CD4-positive, alpha-beta T cell (primary cell): ENCODE data around the gene GALNT2. TPM values are rescaled to one million over a fixed set of nuclear protein-coding genes. Genes with fewer than 3 reads are reported as not detected.

Experiments used
- ATAC-seq: fragments of 200-7000 bp; cut with Tn5 transposase; one replicate; pipeline ENCODE4 v1.10.0; 2022; ENCODE audit warnings: mild to moderate bottlenecking; ENCODE audit not compliant: poor library complexity
- CTCF ChIA-PET: fragments of 350-600 bp; sonication (Branson Sonifier 250); formaldehyde crosslinking; loops from one replicate; lab custom pipeline; 2021; ENCODE audit warnings: antibody characterized with exemption, inconsistent platforms; lab: Charles Lee
- POLR2A ChIA-PET: fragments of 350-600 bp; sonication (Branson Sonifier 250); formaldehyde crosslinking; loops from one replicate; lab custom pipeline; 2021; ENCODE audit warnings: antibody characterized with exemption, inconsistent platforms; lab: Charles Lee
- DNase-seq, 14 experiments: peaks; one replicate each; pipeline ENCODE4 v3.0.0-alpha.2; 2013 to 2020; ENCODE audit warnings: mixed read lengths in 2 of 14
- H3K27ac ChIP-seq, 2 donors: one replicate each; pipeline versions ENCODE4 v1.5.1 to v1.7.0; 2013; ENCODE audit warnings: low read length in 2 of 2, low read depth in 1 of 2, mild to moderate bottlenecking in 1 of 2
- H3K27me3 ChIP-seq, 2 experiments: 1 replicate in 1 of 2; 2 replicates in 1 of 2; pipeline versions ENCODE4 v1.6.1 to v1.7.0; 2013; ENCODE audit warnings: low read length in 2 of 2, control low read depth in 1 of 2, mild to moderate bottlenecking in 1 of 2, moderate library complexity in 1 of 2; ENCODE audit not compliant: insufficient read depth in 2 of 2, control insufficient read depth in 1 of 2
- H3K36me3 ChIP-seq: one replicate; pipeline ENCODE4 v1.6.1; 2013; ENCODE audit warnings: low read length, control low read depth; ENCODE audit not compliant: insufficient read depth
- H3K4me1 ChIP-seq: one replicate; pipeline ENCODE4 v1.6.1; 2013; ENCODE audit warnings: low read length, control low read depth; ENCODE audit not compliant: insufficient read depth
- H3K4me3 ChIP-seq: one replicate; pipeline ENCODE4 v1.5.1; 2013; ENCODE audit warnings: mild to moderate bottlenecking, low read length, moderate library complexity
- H3K9me3 ChIP-seq, 2 experiments: 1 replicate in 1 of 2; 2 replicates in 1 of 2; pipeline versions ENCODE4 v1.6.1 to v1.7.0; 2013; ENCODE audit warnings: low read length in 2 of 2, mild to moderate bottlenecking in 2 of 2, control low read depth in 1 of 2, moderate library complexity in 1 of 2; ENCODE audit not compliant: control insufficient read depth in 1 of 2, insufficient read depth in 1 of 2
- H3K27ac Mint-ChIP-seq: one replicate; pipeline ENCODE4 v1.8.0; 2020; ENCODE audit warnings: mixed read lengths
- H3K27me3 Mint-ChIP-seq: one replicate; pipeline ENCODE4 v1.8.0; 2021; ENCODE audit warnings: mixed read lengths
- H3K36me3 Mint-ChIP-seq: one replicate; pipeline ENCODE4 v1.8.0; 2021; ENCODE audit warnings: low read depth, mixed read lengths
- H3K4me1 Mint-ChIP-seq: one replicate; pipeline ENCODE4 v1.8.0; 2021; ENCODE audit warnings: low read depth, mixed read lengths
- H3K4me3 Mint-ChIP-seq: one replicate; pipeline ENCODE4 v1.8.0; 2020; ENCODE audit warnings: mild to moderate bottlenecking, mixed read lengths
- H3K9me3 Mint-ChIP-seq: one replicate; pipeline ENCODE4 v1.8.0; 2020; ENCODE audit warnings: mixed read lengths
- intact Hi-C, 2 experiments: fragments of 100-400 bp; cut with DNase I in 1 of 2; cut with micrococcal nuclease in 1 of 2; formaldehyde crosslinking; loops; one replicate each; pipeline versions ENCODE4 v1.15.1 to v1.9.0; 2023 to 2025; cut with DNase I, micrococcal nuclease
- total RNA-seq, 174 experiments: library from RNA in 2 of 174; stranded (reverse) in 2 of 174; gene quantifications; one replicate each; pipeline ENCODE4 v1.2.3 and lab custom pipeline; 2021 to 2026
- TF ChIP-seq, protein P1 (sequence below): fragments of 200-600 bp; IDR thresholded peaks from one replicate; pipeline ENCODE4 v1.8.0; 2022; ENCODE audit warnings: antibody characterized with exemption, mild to moderate bottlenecking

GALNT2 gene
- total RNA-seq, 2 experiments from 2014 or later, result 11.0 to 11.4 TPM

DNA sequence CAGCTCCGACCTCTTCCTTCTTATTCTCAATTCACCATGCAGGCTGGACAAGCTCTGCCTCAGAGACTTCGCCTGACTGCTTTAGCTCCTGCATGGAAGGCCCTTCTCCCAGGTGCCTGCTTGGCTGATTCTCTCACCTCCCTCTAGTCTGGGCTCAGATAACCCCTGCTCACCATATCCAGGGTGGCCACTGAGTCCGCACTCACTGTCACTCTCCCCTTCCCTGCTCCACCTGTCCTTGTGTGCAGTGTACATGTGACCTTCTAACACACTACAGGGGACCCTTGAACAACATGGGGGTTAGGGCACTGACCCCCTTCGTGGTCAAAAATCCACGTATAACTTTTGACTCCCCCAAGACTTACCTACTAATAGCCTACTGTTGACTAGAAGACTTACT lies 14.4 kb upstream of the GALNT2 start:
- POLR2A ChIA-PET, result no interaction called here
- CTCF ChIA-PET, result no interaction called here

DNA sequence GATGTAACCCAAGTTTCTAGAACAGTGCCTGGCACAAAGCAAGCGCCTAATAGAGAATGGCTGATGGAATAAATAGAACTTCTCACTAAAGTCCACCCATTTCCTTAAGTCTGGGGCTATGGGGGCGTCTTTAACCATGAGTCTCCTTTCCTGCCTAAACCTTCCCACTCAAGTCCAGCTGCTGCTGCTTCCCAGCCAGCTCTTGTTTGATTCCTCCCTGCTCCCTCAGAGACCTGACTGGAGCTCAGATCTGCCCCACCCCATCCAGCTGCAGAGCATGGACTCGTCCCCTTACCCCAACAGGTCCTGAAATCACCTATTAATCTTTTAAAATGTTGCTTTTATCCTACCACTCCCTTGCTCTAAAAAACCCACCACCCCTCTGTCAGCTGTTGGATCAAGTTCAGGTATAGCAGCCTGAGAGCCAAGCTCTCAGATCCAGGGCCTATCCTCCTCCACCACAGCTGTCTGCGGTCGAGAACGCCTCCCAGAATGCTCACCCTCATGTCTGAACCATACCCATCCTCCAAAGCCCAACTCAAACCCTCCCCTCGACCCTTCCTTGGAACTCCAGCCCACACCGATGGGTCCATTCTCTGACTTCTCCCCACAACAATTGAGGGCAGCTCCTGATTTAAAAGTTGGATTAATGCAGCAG lies 12.8 kb upstream of the GALNT2 start:
- H3K4me1 Mint-ChIP-seq, result peaks cover 7% of the 10 kb centered on the region
- H3K9me3 Mint-ChIP-seq, result no peaks in the 10 kb centered on the region
- H3K27me3 ChIP-seq, result peaks cover 0 to 2% of the 10 kb centered on the region in 2 experiments
- DNase-seq (no peak), ATAC-seq (no peak)
- TF ChIP-seq, protein P1, sequence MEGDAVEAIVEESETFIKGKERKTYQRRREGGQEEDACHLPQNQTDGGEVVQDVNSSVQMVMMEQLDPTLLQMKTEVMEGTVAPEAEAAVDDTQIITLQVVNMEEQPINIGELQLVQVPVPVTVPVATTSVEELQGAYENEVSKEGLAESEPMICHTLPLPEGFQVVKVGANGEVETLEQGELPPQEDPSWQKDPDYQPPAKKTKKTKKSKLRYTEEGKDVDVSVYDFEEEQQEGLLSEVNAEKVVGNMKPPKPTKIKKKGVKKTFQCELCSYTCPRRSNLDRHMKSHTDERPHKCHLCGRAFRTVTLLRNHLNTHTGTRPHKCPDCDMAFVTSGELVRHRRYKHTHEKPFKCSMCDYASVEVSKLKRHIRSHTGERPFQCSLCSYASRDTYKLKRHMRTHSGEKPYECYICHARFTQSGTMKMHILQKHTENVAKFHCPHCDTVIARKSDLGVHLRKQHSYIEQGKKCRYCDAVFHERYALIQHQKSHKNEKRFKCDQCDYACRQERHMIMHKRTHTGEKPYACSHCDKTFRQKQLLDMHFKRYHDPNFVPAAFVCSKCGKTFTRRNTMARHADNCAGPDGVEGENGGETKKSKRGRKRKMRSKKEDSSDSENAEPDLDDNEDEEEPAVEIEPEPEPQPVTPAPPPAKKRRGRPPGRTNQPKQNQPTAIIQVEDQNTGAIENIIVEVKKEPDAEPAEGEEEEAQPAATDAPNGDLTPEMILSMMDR, result no peak
- no peaks in the 10 kb centered on the region for H3K36me3 Mint-ChIP-seq
- no peak overlapping the region for H3K27ac Mint-ChIP-seq
- H3K27ac ChIP-seq, result no peak overlapping the region
- POLR2A ChIA-PET, result no interaction called here
- CTCF ChIA-PET, result no interaction called here
- no peaks in the 10 kb centered on the region for H3K9me3 ChIP-seq
- peaks cover 3% of the 10 kb centered on the region for H3K4me1 ChIP-seq
- no peaks in the 10 kb centered on the region for H3K27me3 Mint-ChIP-seq
- H3K4me3 ChIP-seq, result no peak overlapping the region
- H3K4me3 Mint-ChIP-seq, result no peak overlapping the region
- intact Hi-C loops, result no loop called here
- H3K36me3 ChIP-seq, result no peaks in the 10 kb centered on the region

More for the DNA sequence above, 14.4 kb upstream of the GALNT2 start:
- no peaks in the 10 kb centered on the region for H3K27me3 ChIP-seq
- peaks cover 3% of the 10 kb centered on the region for H3K4me1 ChIP-seq
- ATAC-seq (no peak), DNase-seq (peak in 1 of 14 experiments; percentile 3)
- peaks cover 7% of the 10 kb centered on the region for H3K4me1 Mint-ChIP-seq
- no peaks in the 10 kb centered on the region for H3K36me3 ChIP-seq
- H3K4me3 Mint-ChIP-seq, result no peak overlapping the region
- no peak overlapping the region for H3K4me3 ChIP-seq
- H3K27me3 Mint-ChIP-seq, result no peaks in the 10 kb centered on the region
- TF ChIP-seq, protein P1, result no peak
- no peaks in the 10 kb centered on the region for H3K36me3 Mint-ChIP-seq
- no peak overlapping the region for H3K27ac Mint-ChIP-seq
- no peaks in the 10 kb centered on the region for H3K9me3 ChIP-seq
- no peaks in the 10 kb centered on the region for H3K9me3 Mint-ChIP-seq
- no peak overlapping the region for H3K27ac ChIP-seq
- intact Hi-C loops, result no loop called here

DNA sequence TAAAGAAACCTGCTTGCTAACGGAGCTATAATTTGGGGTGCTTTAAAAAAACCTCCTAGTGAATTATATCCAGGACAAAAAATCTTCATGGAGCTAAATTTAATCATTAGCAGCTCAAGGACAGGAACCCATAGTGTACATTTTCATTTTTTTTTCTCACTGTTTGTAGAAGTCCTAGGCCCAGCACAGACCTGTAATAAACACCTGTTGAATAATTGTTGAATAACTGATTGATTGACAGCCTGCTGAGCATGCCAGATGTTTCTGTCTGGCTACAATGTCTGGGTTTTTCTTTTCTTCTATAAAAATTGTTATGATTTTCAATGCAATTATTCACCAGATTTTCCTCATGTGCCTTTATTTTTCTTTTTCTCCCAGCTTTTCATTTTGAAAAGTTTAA lies 10.9 kb upstream of the GALNT2 start:
- TF ChIP-seq, protein P1, result no peak
- Histone ChIP-seq H3K4me1 (peaks cover 2% of the 10 kb centered on the region), H3K36me3 (no peaks in the 10 kb centered on the region), H3K9me3 (no peaks in the 10 kb centered on the region), H3K4me3 (no peak overlapping the region), H3K27ac (no peak overlapping the region), H3K27me3 (peaks cover 0 to 2% of the 10 kb centered on the region in 2 experiments)
- Mint-ChIP-seq H3K27me3 (no peaks in the 10 kb centered on the region), H3K4me3 (no peak overlapping the region), H3K4me1 (peaks cover 4% of the 10 kb centered on the region), H3K36me3 (no peaks in the 10 kb centered on the region), H3K9me3 (peaks cover under 1% of the 10 kb centered on the region), H3K27ac (no peak overlapping the region)
- DNase-seq (no peak), ATAC-seq (no peak)
- CTCF ChIA-PET, result no interaction called here
- intact Hi-C loops, result no loop called here
- POLR2A ChIA-PET, result no interaction called here
